NB4 (cell line): Measurements from ENCODE around the gene PECR.

ENCODE experiments used
- DNase-seq: peaks from one replicate; pipeline ENCODE4 v3.0.0; 2010; ENCODE audit warnings: low read depth
- H3K4me3 ChIP-seq: one replicate; pipeline ENCODE4 v1.5.1; 2011; ENCODE audit warnings: mild to moderate bottlenecking, low read depth, low read length, moderate library complexity
- MYC ChIP-seq: IDR thresholded peaks from 2 replicates; pipeline ENCODE4 v1.6.1; 2011; ENCODE audit warnings: low read depth, low read length
- POLR2A ChIP-seq: IDR thresholded peaks from 2 replicates; pipeline ENCODE4 v1.6.1; 2011; ENCODE audit warnings: mild to moderate bottlenecking; ENCODE audit not compliant: insufficient read length; ENCODE audit errors: extremely low read depth
- TF ChIP-seq, protein P1 (sequence below): IDR thresholded peaks from one replicate; pipeline ENCODE4 v1.5.1; 2012; ENCODE audit warnings: low read depth, low read length
- TF ChIP-seq, protein P2 (sequence below): IDR thresholded peaks from 2 replicates; pipeline ENCODE4 v1.6.1; 2011; ENCODE audit warnings: low read depth, low read length

PECR gene

GRCh38 chr2:216119146-216119545 lies 37.5 kb upstream of the PECR start:
- DNase-seq = no peak
- H3K4me3 ChIP-seq = no peak overlapping the region
- TF ChIP-seq, protein P1, sequence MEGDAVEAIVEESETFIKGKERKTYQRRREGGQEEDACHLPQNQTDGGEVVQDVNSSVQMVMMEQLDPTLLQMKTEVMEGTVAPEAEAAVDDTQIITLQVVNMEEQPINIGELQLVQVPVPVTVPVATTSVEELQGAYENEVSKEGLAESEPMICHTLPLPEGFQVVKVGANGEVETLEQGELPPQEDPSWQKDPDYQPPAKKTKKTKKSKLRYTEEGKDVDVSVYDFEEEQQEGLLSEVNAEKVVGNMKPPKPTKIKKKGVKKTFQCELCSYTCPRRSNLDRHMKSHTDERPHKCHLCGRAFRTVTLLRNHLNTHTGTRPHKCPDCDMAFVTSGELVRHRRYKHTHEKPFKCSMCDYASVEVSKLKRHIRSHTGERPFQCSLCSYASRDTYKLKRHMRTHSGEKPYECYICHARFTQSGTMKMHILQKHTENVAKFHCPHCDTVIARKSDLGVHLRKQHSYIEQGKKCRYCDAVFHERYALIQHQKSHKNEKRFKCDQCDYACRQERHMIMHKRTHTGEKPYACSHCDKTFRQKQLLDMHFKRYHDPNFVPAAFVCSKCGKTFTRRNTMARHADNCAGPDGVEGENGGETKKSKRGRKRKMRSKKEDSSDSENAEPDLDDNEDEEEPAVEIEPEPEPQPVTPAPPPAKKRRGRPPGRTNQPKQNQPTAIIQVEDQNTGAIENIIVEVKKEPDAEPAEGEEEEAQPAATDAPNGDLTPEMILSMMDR = no peak
- TF ChIP-seq, protein P2, sequence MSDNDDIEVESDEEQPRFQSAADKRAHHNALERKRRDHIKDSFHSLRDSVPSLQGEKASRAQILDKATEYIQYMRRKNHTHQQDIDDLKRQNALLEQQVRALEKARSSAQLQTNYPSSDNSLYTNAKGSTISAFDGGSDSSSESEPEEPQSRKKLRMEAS = no peak
- TF ChIP-seq MYC = no peak
- TF ChIP-seq POLR2A = no peak

DNA sequence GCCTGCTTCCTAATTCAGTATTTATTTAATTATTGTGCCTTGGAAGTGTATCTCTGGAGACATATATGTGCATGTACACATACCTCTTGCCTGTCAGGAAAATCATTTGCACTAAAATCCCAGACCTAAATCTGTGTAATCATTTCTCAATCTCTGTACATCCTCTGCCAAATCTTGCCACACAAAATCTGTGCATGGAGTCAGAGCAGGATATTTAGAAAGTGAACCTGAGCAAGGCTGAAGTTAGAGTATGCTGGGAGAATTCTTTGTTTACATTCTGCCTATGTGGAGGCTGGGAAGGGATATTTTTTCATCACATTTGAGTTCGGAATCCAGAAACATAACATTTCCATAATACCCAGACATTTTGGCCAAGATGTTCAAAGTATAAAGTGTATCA lies 36.9 kb upstream of the PECR start:
- H3K4me3 ChIP-seq = no peak overlapping the region
- DNase-seq = no peak
- TF ChIP-seq, protein P2 = no peak
- TF ChIP-seq POLR2A = no peak
- no peak for TF ChIP-seq MYC
- TF ChIP-seq, protein P1 = no peak

DNA sequence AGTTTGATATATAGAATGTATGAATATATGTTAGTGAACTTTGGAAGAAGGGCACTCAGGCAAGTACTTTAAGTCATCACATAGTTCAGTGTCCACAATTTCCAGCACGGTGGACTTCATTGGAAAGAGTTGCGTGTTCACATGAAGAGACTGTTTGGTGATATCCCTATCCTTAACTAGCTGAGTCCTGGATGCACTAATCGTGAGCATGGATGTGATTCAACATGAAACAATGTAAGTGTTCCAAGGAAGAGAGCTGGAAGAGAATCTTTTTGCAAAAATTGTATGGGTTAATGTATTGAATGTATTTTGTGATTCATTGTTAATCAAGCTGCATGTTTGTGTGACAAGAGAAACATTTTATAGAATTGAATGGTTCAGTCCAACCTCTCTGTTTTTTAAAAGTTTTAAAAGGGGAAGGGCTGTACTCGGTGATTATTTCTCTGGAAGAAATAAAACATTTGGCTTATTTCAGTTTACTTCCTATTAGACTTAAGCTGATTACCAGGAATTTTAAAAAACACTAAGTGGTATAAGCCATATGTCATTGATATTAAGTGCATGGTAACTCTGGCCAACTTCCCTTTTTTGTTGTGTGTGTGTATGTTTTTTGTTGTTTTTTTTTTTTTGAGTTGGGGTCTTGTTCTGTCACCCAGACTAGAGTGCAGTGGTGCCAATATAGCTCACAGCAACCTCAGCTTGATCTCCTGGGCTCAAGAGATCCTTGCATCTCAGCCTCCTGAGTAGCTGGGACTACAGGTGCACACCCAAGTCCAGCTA lies 36.1 kb upstream of the PECR start:
- no peak overlapping the region for H3K4me3 ChIP-seq
- DNase-seq = no peak
- TF ChIP-seq POLR2A = no peak
- TF ChIP-seq, protein P1 = no peak
- TF ChIP-seq, protein P2 = no peak
- TF ChIP-seq MYC = no peak

GRCh38 chr2:216116418-216116817 lies 34.8 kb upstream of the PECR start:
- no peak for DNase-seq
- TF ChIP-seq MYC (no peak), POLR2A (no peak)
- TF ChIP-seq, protein P1 = no peak
- TF ChIP-seq, protein P2 = no peak
- no peak overlapping the region for H3K4me3 ChIP-seq

DNA sequence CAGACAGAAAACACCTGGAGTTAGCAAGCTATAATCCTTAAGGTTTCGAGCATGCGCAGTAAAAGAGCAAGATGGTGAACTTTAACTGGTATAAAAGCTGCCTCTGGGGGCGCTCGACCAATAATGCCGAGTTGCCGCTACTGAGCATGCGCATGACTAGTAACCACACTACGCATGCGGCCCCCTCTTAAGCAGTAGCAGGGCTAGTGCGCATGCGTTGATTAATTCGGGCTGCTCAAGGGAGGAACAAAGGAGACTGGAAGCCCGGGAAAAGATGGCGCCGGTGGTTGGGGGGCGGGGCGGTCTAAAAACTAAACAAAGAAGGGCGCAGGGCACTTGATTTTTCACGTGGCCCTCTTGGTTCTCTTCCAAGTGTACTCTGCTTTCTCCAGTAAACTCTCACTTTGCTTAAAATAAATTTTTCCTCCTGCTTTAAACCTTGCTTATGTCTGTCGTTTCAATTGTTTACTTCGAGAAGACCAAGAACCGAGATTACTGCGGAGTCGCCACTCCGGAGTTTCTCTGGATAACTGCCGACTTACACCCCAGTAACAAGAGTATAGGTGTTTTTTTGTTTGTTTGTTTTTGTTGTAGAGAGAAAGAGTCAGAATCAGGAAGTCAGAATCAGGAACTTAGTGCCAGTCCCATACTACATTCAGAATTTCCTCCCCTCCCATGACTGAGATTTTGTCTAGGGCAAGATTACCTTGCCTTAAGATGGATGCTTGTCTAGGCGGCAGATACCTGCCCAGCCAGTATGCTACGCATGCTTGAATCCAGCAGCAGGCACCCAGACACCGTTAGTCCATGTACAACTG lies 33.3 kb upstream of the PECR start:
- H3K4me3 ChIP-seq = peak overlapping the region; percentile 76
- peak; percentile 54; the same call in 1 of the 2 replicates for TF ChIP-seq MYC
- TF ChIP-seq, protein P2 = peak; percentile 75
- peak; percentile 37 for TF ChIP-seq POLR2A
- TF ChIP-seq, protein P1 = peak; percentile 81
- peak; percentile 98 for DNase-seq
